Neural crest cell (in vitro differentiated cells): ENCODE data around the gene BACH2. TPM values are rescaled to one million over a fixed set of nuclear protein-coding genes. Genes with fewer than 3 reads are reported as not detected.

Experiments used
- DNase-seq: peaks from one replicate; pipeline ENCODE4 v3.0.0; 2021; ENCODE audit warnings: low read depth, mixed read lengths, low spot score
- H3K27ac Mint-ChIP-seq: one replicate; pipeline ENCODE4 v1.8.0; 2021; ENCODE audit warnings: mild to moderate bottlenecking, mixed read lengths; ENCODE audit not compliant: unreplicated experiment
- H3K27me3 Mint-ChIP-seq: 2 replicates; pipeline ENCODE4 v1.8.0; 2021; ENCODE audit warnings: low read depth, mild to moderate bottlenecking, mixed read lengths
- H3K36me3 Mint-ChIP-seq: 2 replicates; pipeline ENCODE4 v1.8.0; 2021; ENCODE audit warnings: low read depth, mild to moderate bottlenecking, mixed read lengths
- H3K4me1 Mint-ChIP-seq: 2 replicates; pipeline ENCODE4 v1.8.0; 2021; ENCODE audit warnings: mixed read lengths
- H3K4me3 Mint-ChIP-seq: one replicate; pipeline ENCODE4 v1.8.0; 2021; ENCODE audit warnings: mild to moderate bottlenecking, mixed read lengths
- H3K9me3 Mint-ChIP-seq: 2 replicates; pipeline ENCODE4 v1.8.0; 2021; ENCODE audit warnings: mixed read lengths
- CTCF ChIP-seq: fragments of 200-600 bp; sonication (generic); conservative IDR thresholded peaks from 2 replicates; pipeline ENCODE4 v1.5.0; 2021; ENCODE audit warnings: antibody characterized with exemption, mild to moderate bottlenecking
- total RNA-seq: library from RNA; stranded (reverse); gene quantifications from 2 replicates; pipeline ENCODE4 v1.2.1, GENCODE V29; 2021

BACH2 gene
- total RNA-seq, 1 donor from 2014 or later, result 13.1 TPM

DNA sequence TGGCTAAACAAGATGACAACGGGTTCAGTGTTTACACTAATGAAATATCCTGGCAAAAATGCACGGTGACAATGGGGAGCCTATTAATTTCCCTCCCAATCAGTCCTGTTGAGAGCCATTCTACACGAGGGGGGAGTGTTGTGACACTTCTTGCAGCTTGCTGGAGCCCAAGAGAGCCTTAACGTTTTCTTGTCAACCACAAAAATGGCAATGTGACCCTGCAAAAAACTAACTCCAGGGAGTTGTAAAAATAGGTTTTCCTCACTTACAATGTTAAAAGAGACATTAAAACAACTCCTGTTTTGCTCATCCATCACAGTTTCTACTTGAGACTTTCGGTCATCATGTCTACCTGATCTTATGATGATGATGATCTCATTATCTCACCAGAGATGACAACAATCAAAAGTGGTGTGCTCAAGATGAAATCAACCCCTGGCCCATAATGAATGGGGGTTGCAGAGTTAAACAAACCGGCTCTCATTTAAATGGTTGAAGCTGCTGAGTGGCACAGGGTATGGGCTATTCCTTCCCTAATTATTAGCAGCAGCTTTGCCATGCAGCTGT lies 344.5 kb downstream of the BACH2 start:
- peak overlapping the region; percentile 44 for H3K27ac Mint-ChIP-seq
- H3K27me3 Mint-ChIP-seq, result no peaks in the 10 kb centered on the region
- TF ChIP-seq CTCF, result no peak
- H3K9me3 Mint-ChIP-seq, result no peaks in the 10 kb centered on the region
- H3K4me1 Mint-ChIP-seq, result peaks cover 39% of the 10 kb centered on the region
- no peak overlapping the region for H3K4me3 Mint-ChIP-seq
- no peak for DNase-seq
- peaks cover 8% of the 10 kb centered on the region for H3K36me3 Mint-ChIP-seq

GRCh38 chr6:89951574-89952104 lies 345.0 kb downstream of the BACH2 start:
- DNase-seq, result no peak

GRCh38 chr6:89950879-89951391 lies 345.7 kb downstream of the BACH2 start:
- peaks cover 40% of the 10 kb centered on the region for H3K4me1 Mint-ChIP-seq

More at GRCh38 chr6:89951574-89952104, 345.0 kb downstream of the BACH2 start:
- no peaks in the 10 kb centered on the region for H3K9me3 Mint-ChIP-seq
- H3K27me3 Mint-ChIP-seq, result no peaks in the 10 kb centered on the region
- H3K36me3 Mint-ChIP-seq, result peaks cover 9% of the 10 kb centered on the region
- no peak overlapping the region for H3K4me3 Mint-ChIP-seq
- peak overlapping the region; percentile 48 for H3K27ac Mint-ChIP-seq
- TF ChIP-seq CTCF, result peak; percentile 15
- peaks cover 40% of the 10 kb centered on the region for H3K4me1 Mint-ChIP-seq

DNA sequence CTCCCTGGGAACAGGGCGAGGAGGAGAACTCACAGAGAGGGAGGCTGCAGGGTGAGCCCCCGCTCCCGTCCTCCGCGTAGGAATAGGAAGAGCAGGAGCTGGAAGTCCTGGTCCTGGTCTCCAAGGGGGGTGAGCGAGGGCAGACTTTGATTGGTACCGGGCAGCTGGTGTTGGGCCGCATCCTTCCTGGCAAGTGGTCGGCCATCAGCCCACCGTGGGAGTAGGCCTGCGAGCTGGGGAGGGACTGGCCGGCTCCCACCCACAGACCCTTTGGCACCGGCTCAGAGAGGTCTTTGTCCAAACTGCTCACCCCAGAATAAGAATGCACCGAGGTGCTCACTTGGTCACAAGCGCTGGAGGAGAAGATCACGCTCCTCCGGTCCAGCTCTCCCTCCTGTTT lies 346.2 kb downstream of the BACH2 start:
- TF ChIP-seq CTCF, result no peak
- no peak for DNase-seq
- no peaks in the 10 kb centered on the region for H3K27me3 Mint-ChIP-seq
- no peak overlapping the region for H3K4me3 Mint-ChIP-seq
- peaks cover 9% of the 10 kb centered on the region for H3K36me3 Mint-ChIP-seq
- H3K9me3 Mint-ChIP-seq, result no peaks in the 10 kb centered on the region
- peaks cover 40% of the 10 kb centered on the region for H3K4me1 Mint-ChIP-seq
- H3K27ac Mint-ChIP-seq, result no peak overlapping the region

More at GRCh38 chr6:89950879-89951391, 345.7 kb downstream of the BACH2 start:
- Mint-ChIP-seq H3K27ac (no peak overlapping the region), H3K9me3 (no peaks in the 10 kb centered on the region), H3K4me3 (no peak overlapping the region), H3K27me3 (no peaks in the 10 kb centered on the region), H3K36me3 (peaks cover 9% of the 10 kb centered on the region)
- no peak for DNase-seq
- TF ChIP-seq CTCF, result no peak

DNA sequence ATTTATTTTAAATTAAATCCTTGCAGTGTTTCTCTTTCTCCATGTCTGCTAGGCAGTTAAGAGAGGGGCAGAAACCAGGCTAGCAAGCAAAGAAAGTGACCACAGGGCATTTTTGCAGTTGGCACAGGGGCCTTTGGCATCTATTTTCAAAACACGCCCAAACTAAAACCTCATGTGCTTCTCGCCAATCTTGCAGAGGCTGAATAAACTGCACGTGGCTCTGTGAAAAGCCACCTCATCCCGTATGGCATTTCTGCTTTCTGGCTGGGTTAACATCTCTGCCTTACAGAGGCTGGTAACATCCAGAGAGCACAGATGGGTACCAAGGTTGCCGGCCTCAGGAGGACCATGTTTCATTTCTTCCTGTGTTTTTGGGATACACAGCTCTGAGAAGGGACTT lies 347.8 kb downstream of the BACH2 start:
- DNase-seq, result no peak
- no peaks in the 10 kb centered on the region for H3K9me3 Mint-ChIP-seq
- peaks cover 3% of the 10 kb centered on the region for H3K27me3 Mint-ChIP-seq
- H3K4me1 Mint-ChIP-seq, result peaks cover 37% of the 10 kb centered on the region
- no peak for TF ChIP-seq CTCF
- peaks cover 9% of the 10 kb centered on the region for H3K36me3 Mint-ChIP-seq
- H3K4me3 Mint-ChIP-seq, result no peak overlapping the region
- H3K27ac Mint-ChIP-seq, result no peak overlapping the region
